DND-41 (cell line): ENCODE data around the gene TESMIN.

ENCODE experiments used
- ATAC-seq: fragments of 200-7000 bp; cut with Tn5 transposase; 3 replicates; pipeline ENCODE4 v1.9.1; 2021; ENCODE audit warnings: low read depth; ENCODE audit not compliant: insufficient read depth
- DNase-seq: peaks from one replicate; pipeline ENCODE4 v3.0.0-alpha.2; 2020
- H2AFZ ChIP-seq: 2 replicates; pipeline ENCODE4 v1.6.0; 2012; ENCODE audit warnings: low read depth, low read length
- H3K27ac ChIP-seq: 2 replicates; pipeline ENCODE4 v1.5.1; 2012; ENCODE audit warnings: low read length, inconsistent platforms
- H3K27me3 ChIP-seq: fragments of 200-600 bp; sonication (generic); 2 replicates; pipeline ENCODE4 v1.6.0; 2012; ENCODE audit warnings: low read length, mild to moderate bottlenecking, inconsistent platforms; ENCODE audit not compliant: insufficient read depth, poor library complexity
- H3K36me3 ChIP-seq: 2 replicates; pipeline ENCODE4 v1.5.1; 2012; ENCODE audit warnings: low read length, inconsistent platforms; ENCODE audit not compliant: insufficient read depth
- H3K4me1 ChIP-seq: 2 replicates; pipeline ENCODE4 v1.5.1; 2012; ENCODE audit warnings: mild to moderate bottlenecking, low read length; ENCODE audit not compliant: insufficient read depth
- H3K4me2 ChIP-seq: 2 replicates; pipeline ENCODE4 v1.6.0; 2012; ENCODE audit warnings: mild to moderate bottlenecking, moderate library complexity, low read length, inconsistent platforms; ENCODE audit not compliant: insufficient read depth
- H3K4me3 ChIP-seq, 2 experiments: fragments of 200-600 bp in 1 of 2; shearing (Covaris generic) in 1 of 2; 2 replicates each; pipeline ENCODE4 v1.5.1; 2012 to 2016; ENCODE audit warnings: inconsistent platforms in 2 of 2, low read length in 2 of 2, mild to moderate bottlenecking in 2 of 2, low read depth in 1 of 2, moderate library complexity in 1 of 2
- H3K79me2 ChIP-seq: 2 replicates; pipeline ENCODE4 v1.6.0; 2012; ENCODE audit warnings: low read length, inconsistent platforms; ENCODE audit not compliant: insufficient read depth
- H3K9ac ChIP-seq: 2 replicates; pipeline ENCODE4 v1.6.0; 2012; ENCODE audit warnings: low read depth, mild to moderate bottlenecking, inconsistent platforms, low read length, moderate library complexity
- H3K9me3 ChIP-seq: 2 replicates; pipeline ENCODE4 v1.5.1; 2012; ENCODE audit warnings: low read length, moderate library complexity, mild to moderate bottlenecking, inconsistent platforms; ENCODE audit not compliant: insufficient read depth, severe bottlenecking
- H4K20me1 ChIP-seq: 2 replicates; pipeline ENCODE4 v1.6.0; 2012; ENCODE audit warnings: low read length; ENCODE audit not compliant: insufficient read depth
- EZH2 ChIP-seq: IDR thresholded peaks from 3 replicates; pipeline ENCODE4 v1.6.1; 2012; ENCODE audit warnings: borderline replicate concordance, low read depth, mild to moderate bottlenecking, moderate library complexity, low read length, inconsistent platforms; ENCODE audit not compliant: severe bottlenecking
- TF ChIP-seq, protein P1 (sequence below): IDR thresholded peaks from 2 replicates; pipeline ENCODE4 v1.5.1; 2012; ENCODE audit warnings: borderline replicate concordance, low read length, moderate library complexity, mild to moderate bottlenecking; ENCODE audit not compliant: poor library complexity, severe bottlenecking; ENCODE audit errors: extremely low read depth

The TESMIN gene

GRCh38 chr11:68694431-68695297 lies 56.7 kb downstream of the TESMIN start:
- peaks cover 9% of the 10 kb centered on the region for H3K27me3 ChIP-seq
- H3K9me3 ChIP-seq, result no peaks in the 10 kb centered on the region
- no peak overlapping the region for H3K4me3 ChIP-seq
- H3K4me2 ChIP-seq, result no peak overlapping the region
- DNase-seq (no peak), ATAC-seq (no peak)
- no peak overlapping the region for H2AFZ ChIP-seq
- no peak overlapping the region for H3K27ac ChIP-seq
- no peaks in the 10 kb centered on the region for H3K36me3 ChIP-seq
- H3K4me1 ChIP-seq, result peaks cover 18% of the 10 kb centered on the region
- no peak overlapping the region for H3K9ac ChIP-seq
- H4K20me1 ChIP-seq, result 0 out of 2 replicates have a peak, but pooled peaks cover 2% of the 10 kb centered on the region
- no peaks in the 10 kb centered on the region for H3K79me2 ChIP-seq
- no peak for TF ChIP-seq EZH2
- TF ChIP-seq, protein P1, sequence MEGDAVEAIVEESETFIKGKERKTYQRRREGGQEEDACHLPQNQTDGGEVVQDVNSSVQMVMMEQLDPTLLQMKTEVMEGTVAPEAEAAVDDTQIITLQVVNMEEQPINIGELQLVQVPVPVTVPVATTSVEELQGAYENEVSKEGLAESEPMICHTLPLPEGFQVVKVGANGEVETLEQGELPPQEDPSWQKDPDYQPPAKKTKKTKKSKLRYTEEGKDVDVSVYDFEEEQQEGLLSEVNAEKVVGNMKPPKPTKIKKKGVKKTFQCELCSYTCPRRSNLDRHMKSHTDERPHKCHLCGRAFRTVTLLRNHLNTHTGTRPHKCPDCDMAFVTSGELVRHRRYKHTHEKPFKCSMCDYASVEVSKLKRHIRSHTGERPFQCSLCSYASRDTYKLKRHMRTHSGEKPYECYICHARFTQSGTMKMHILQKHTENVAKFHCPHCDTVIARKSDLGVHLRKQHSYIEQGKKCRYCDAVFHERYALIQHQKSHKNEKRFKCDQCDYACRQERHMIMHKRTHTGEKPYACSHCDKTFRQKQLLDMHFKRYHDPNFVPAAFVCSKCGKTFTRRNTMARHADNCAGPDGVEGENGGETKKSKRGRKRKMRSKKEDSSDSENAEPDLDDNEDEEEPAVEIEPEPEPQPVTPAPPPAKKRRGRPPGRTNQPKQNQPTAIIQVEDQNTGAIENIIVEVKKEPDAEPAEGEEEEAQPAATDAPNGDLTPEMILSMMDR, result no peak

DNA sequence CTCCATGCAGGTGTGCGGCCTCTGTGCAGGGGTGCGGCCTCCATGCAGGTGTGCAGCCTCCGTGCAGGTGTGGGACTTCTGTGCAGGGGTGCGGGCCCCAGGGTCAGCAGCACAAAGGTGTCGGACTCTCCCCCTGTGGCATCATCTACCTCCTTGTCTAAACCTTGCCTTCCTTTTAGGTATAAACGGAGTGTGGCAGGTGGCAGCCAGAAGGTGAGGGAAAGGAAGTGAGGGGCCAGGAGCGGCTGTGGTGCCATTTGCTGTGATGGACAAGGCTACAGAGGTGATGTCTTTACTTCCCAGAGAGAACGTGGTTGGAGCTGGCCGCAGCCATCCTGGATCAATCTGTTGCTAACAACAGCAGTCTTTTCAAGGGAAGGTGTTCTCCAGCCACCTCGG lies 57.8 kb downstream of the TESMIN start:
- no peak overlapping the region for H3K9ac ChIP-seq
- ATAC-seq (no peak), DNase-seq (no peak)
- no peaks in the 10 kb centered on the region for H3K9me3 ChIP-seq
- peaks cover 19% of the 10 kb centered on the region for H3K4me1 ChIP-seq
- H2AFZ ChIP-seq, result no peak overlapping the region
- no peak overlapping the region for H3K4me2 ChIP-seq
- TF ChIP-seq, protein P1, result no peak
- no peak for TF ChIP-seq EZH2
- H4K20me1 ChIP-seq, result 0 out of 2 replicates have a peak, but pooled peaks cover 2% of the 10 kb centered on the region
- H3K36me3 ChIP-seq, result no peaks in the 10 kb centered on the region
- no peak overlapping the region for H3K4me3 ChIP-seq
- no peak overlapping the region for H3K27ac ChIP-seq
- H3K27me3 ChIP-seq, result peaks cover 11% of the 10 kb centered on the region
- no peaks in the 10 kb centered on the region for H3K79me2 ChIP-seq

- ATAC-seq, result no peak
- Histone ChIP-seq H3K9me3 (no peaks in the 10 kb centered on the region), H3K36me3 (no peaks in the 10 kb centered on the region), H3K79me2 (no peaks in the 10 kb centered on the region), H4K20me1 (0 out of 2 replicates have a peak, but pooled peaks cover 2% of the 10 kb centered on the region), H3K27ac (no peak overlapping the region), H2AFZ (no peak overlapping the region), H3K4me3 (no peak overlapping the region), H3K4me2 (no peak overlapping the region), H3K27me3 (peaks cover 13% of the 10 kb centered on the region), H3K4me1 (peaks cover 19% of the 10 kb centered on the region), H3K9ac (no peak overlapping the region)
- DNase-seq, result no peak
- TF ChIP-seq, protein P1, result no peak
- no peak for TF ChIP-seq EZH2
Measured at GRCh38 chr11:68692871-68693483, 58.3 kb downstream of the TESMIN start.
